K562 (cell line): ENCODE data around the gene GLB1L3. TPM values are rescaled to one million over a fixed set of nuclear protein-coding genes. Genes with fewer than 3 reads are reported as not detected.
A peak's percentile ranks its signal among the peaks of the same experiment; 100 is the strongest.

Experiments
- ATAC-seq: fragments of 200-7000 bp; cut with Tn5 transposase; 3 replicates; pipeline ENCODE4 v1.9.1; 2020; ENCODE audit warnings: moderate library complexity
- BruUV-seq: library from RNA; stranded (reverse); fragments of 400-500 nt; replicated peaks from 2 replicates; lab custom pipeline; 2021; lab: Mats Ljungman, UMichigan
- CTCF ChIA-PET: fragments of 300-600 bp; formaldehyde crosslinking; extraction: SDS; loops from one replicate; lab custom pipeline; 2021; ENCODE audit warnings: low intra/inter-chr PET ratio; lab: Yijun Ruan, JAX
- POLR2A ChIA-PET: fragments of 300-600, 350-650 bp; sonication (Branson Sonifier 250); formaldehyde crosslinking; extraction: SDS; loops from one replicate; lab custom pipeline; 2021; ENCODE audit warnings: antibody characterized with exemption, inconsistent platforms; lab: Yijun Ruan, JAX
- DNase-seq, 4 experiments: peaks; one replicate each; pipeline versions ENCODE4 v3.0.0 to v3.0.0-alpha.2; 2011 to 2018; ENCODE audit warnings: low spot score in 3 of 4, mixed read lengths in 3 of 4; ENCODE audit errors: extremely low read depth in 1 of 4
- FAIRE-seq: peaks from 2 replicates; lab custom pipeline; 2011; peaks lifted over from hg19 to GRCh38; lab: Jason Lieb, UNC
- H2AFZ ChIP-seq: 2 replicates; pipeline ENCODE4 v1.6.0; 2011; ENCODE audit warnings: low read depth, low read length, control low read depth, inconsistent platforms
- H3K27ac ChIP-seq: fragments of 200-600 bp; 3 replicates; pipeline ENCODE4 v1.8.0; 2011; ENCODE audit warnings: low read depth, mild to moderate bottlenecking, control low read depth, inconsistent platforms, low read length, moderate library complexity, mixed read lengths; ENCODE audit errors: extremely low read depth
- H3K27me3 ChIP-seq, 2 experiments: fragments of 300-600 bp in 1 of 2; 2 replicates in 1 of 2; 3 replicates in 1 of 2; pipeline versions ENCODE4 v1.6.0 to v1.8.0; 2011; ENCODE audit warnings: inconsistent platforms in 2 of 2, low read length in 2 of 2, mild to moderate bottlenecking in 1 of 2, mixed read lengths in 1 of 2, moderate library complexity in 1 of 2; ENCODE audit not compliant: control insufficient read depth in 2 of 2, insufficient read depth in 2 of 2
- H3K36me3 ChIP-seq: fragments of 300-600 bp; 3 replicates; pipeline ENCODE4 v1.8.0; 2011; ENCODE audit warnings: mild to moderate bottlenecking, low read length, inconsistent platforms; ENCODE audit not compliant: control insufficient read depth, insufficient read depth
- H3K4me1 ChIP-seq, 2 experiments: fragments of 200-600 bp in 1 of 2; replicated peaks in 1 of 2; 2 replicates in 1 of 2; 3 replicates in 1 of 2; pipeline versions ENCODE4 v1.5.1 to v1.8.0; 2011; ENCODE audit warnings: inconsistent platforms in 2 of 2, low read length in 2 of 2, mild to moderate bottlenecking in 1 of 2, mixed read lengths in 1 of 2, moderate library complexity in 1 of 2; ENCODE audit not compliant: control insufficient read depth in 2 of 2, insufficient read depth in 2 of 2
- H3K4me2 ChIP-seq: 2 replicates; pipeline ENCODE4 v1.6.1; 2011; ENCODE audit warnings: low read length, control low read depth, inconsistent platforms, mixed read lengths; ENCODE audit not compliant: insufficient read depth
- H3K4me3 ChIP-seq: fragments of 200-600 bp; sonication (generic), shearing (Covaris generic); 2 replicates; pipeline ENCODE4 v1.5.1; 2016; ENCODE audit warnings: control low read depth, inconsistent platforms
- H3K79me2 ChIP-seq: fragments of 200-600 bp; 3 replicates; pipeline ENCODE4 v1.8.0; 2011; ENCODE audit warnings: low read length, inconsistent platforms; ENCODE audit not compliant: control insufficient read depth, insufficient read depth
- H3K9ac ChIP-seq, 2 experiments: 2 replicates each; pipeline versions ENCODE4 v1.6.0 to v1.6.1; 2011; ENCODE audit warnings: low read depth in 2 of 2, low read length in 2 of 2, control low read depth in 1 of 2, inconsistent platforms in 1 of 2, mild to moderate bottlenecking in 1 of 2, mixed read lengths in 1 of 2; ENCODE audit not compliant: insufficient read depth in 1 of 2
- H3K9me1 ChIP-seq: one replicate; pipeline ENCODE4 v1.6.0; 2011; ENCODE audit warnings: inconsistent platforms, mild to moderate bottlenecking, low read length, moderate library complexity; ENCODE audit not compliant: control insufficient read depth, insufficient read depth
- H3K9me3 ChIP-seq: replicated peaks from 2 replicates; pipeline ENCODE4 v1.5.1; 2011; ENCODE audit warnings: low read depth, low read length, inconsistent platforms; ENCODE audit not compliant: control insufficient read depth, insufficient read depth
- H4K20me1 ChIP-seq: replicated peaks from 2 replicates; pipeline ENCODE4 v1.6.1; 2011; ENCODE audit warnings: low read length, inconsistent platforms, mixed read lengths; ENCODE audit not compliant: control insufficient read depth, insufficient read depth
- NR2F6 ChIP-seq: fragments of 450-650 bp; formaldehyde crosslinking; IDR thresholded peaks from 2 replicates; pipeline ENCODE4 v1.4.0; 2020; ENCODE audit warnings: mild to moderate bottlenecking
- PKNOX1 ChIP-seq: fragments of 450-650 bp; IDR thresholded peaks from 2 replicates; pipeline ENCODE4 v1.6.1; 2016
- RFX5 ChIP-seq: IDR thresholded peaks from 2 replicates; pipeline ENCODE4 v1.6.1; 2011; ENCODE audit warnings: low read depth, mild to moderate bottlenecking, improper control_type of control experiment, low read length
- SP1 ChIP-seq: sonication (generic); formaldehyde crosslinking; IDR thresholded peaks from 2 replicates; pipeline ENCODE4 v1.8.1; 2022; ENCODE audit warnings: mild to moderate bottlenecking, missing genetic modification reagents
- ZBTB17 ChIP-seq: fragments of 450-650 bp; formaldehyde crosslinking; IDR thresholded peaks from 2 replicates; pipeline ENCODE4 v1.4.0; 2020; ENCODE audit warnings: mild to moderate bottlenecking
- ZEB2 ChIP-seq: fragments of 450-650 bp; IDR thresholded peaks from 2 replicates; pipeline ENCODE4 v1.6.1; 2016
- WGBS: fragments of 100-300 bp; shearing (Covaris generic); methylation state at CpG from one replicate; pipeline ENCODE4 v1.1.6; 2016; ENCODE audit warnings: low coverage, mixed read lengths; ENCODE audit not compliant: insufficient coverage; ENCODE audit errors: missing lambda C conversion rate; 5-methylcytosine and 5-hydroxymethylcytosine counted together
- in situ Hi-C: fragments of 300-500 bp; cut with MboI; formaldehyde crosslinking; loops from 4 replicates; pipeline ENCODE4 v1.15.0; 2018; ENCODE audit warnings: inconsistent platforms, mixed read lengths
- intact Hi-C: fragments of 100-400 bp; cut with micrococcal nuclease; formaldehyde crosslinking; loops from 2 replicates; pipeline ENCODE4 v1.14.2; 2022
- polyA plus RNA-seq, 8 experiments: library from polyadenylated mRNA; depleted of rRNA in 4 of 8; stranded (reverse) in 5 of 8; unstranded in 3 of 8; fragments of >200 nt; fragmentation: Nextera tagmentation in 2 of 8; fragmentation: Illumina TruSeq in 1 of 8; extraction: Ambion mirVana in 2 of 8; extraction: Trizol in 1 of 8; gene quantifications; 2 replicates each; pipeline versions ENCODE4 v1.2.1 to v1.2.3, GENCODE V29; 2011 to 2014; ENCODE audit warnings: inconsistent platforms in 1 of 8, missing spikeins in 1 of 8
- total RNA-seq, 7 experiments: library from RNA; depleted of rRNA in 6 of 7; stranded (reverse); fragments of >200 nt in 6 of 7; fragmentation: Illumina TruSeq in 2 of 7; extraction: Trizol in 2 of 7; gene quantifications; 2 replicates each; pipeline versions ENCODE4 v1.2.1 to v1.2.3, GENCODE V29; 2011 to 2021; ENCODE audit warnings: low replicate concordance in 1 of 7

GLB1L3 gene
- total and polyA plus RNA-seq, 9 of the 15 experiments (the other 6 are each of a cell fraction or from before 2014, with no cell fraction given): 0.18 to 3.3 (median 0.49) TPM

- Histone ChIP-seq H3K4me1 (peaks cover 29 to 53% of the 10 kb centered on the region in 2 experiments), H3K9me1 (peaks cover 5% of the 10 kb centered on the region), H3K9me3 (no peaks in the 10 kb centered on the region), H3K9ac (no peak overlapping the region; a peak in 1 of 4 replicates), H3K27ac (no peak overlapping the region), H3K4me3 (no peak overlapping the region), H4K20me1 (peaks cover 6% of the 10 kb centered on the region; the same call in 1 of the 2 replicates), H3K4me2 (no peak overlapping the region), H3K79me2 (peaks cover 86% of the 10 kb centered on the region), H2AFZ (no peak overlapping the region), H3K36me3 (peaks cover 30% of the 10 kb centered on the region; the same call in 2 of the 3 replicates), H3K27me3 (no peaks in the 10 kb centered on the region)
- intact Hi-C loops (no loop called here), in situ Hi-C loops (no loop called here)
- FAIRE-seq (no peak), DNase-seq (no peak), ATAC-seq (no peak)
- TF ChIP-seq ZEB2: no peak
- TF ChIP-seq NR2F6: no peak
- TF ChIP-seq SP1 (CRISPR knock-in tag): no peak
- TF ChIP-seq ZBTB17: no peak
- CTCF ChIA-PET: no interaction called here
- 31% methylated on average over 6 of the region's 6 CpGs for WGBS
- BruUV-seq: no TSS peak
- POLR2A ChIA-PET: interaction anchor here (0.6 to 1.2 kb wide), 3 partner anchors 15 to 125 kb away, joined by 4 to 5 read pairs (median 4); partner anchors contain the start of gene ACAD8
Observed at GRCh38 chr11:134229126-134229790, 46.9 kb upstream of the GLB1L3 start.

DNA sequence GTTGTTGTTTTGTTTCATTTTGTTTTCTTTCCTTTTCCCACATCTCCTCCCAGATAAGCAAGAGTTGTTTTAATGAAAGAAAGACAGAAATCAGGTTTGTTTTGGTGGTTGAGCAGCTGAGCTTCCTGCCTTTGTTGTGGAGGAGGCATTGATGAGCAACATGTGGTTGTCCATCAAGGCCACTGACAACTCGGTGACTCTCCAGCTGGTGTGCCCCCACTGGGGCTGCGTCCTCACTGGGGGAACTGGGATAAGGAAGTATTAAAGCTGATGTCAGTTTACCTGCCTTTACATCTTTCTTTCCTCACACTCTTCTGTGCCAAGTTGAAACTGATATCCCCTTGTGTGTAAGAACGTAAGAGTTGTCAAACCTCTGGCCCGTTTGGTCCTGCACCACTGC is 45.8 kb upstream of the GLB1L3 start:
- Histone ChIP-seq H3K27ac (no peak overlapping the region), H3K9me1 (peaks cover 5% of the 10 kb centered on the region), H3K27me3 (no peaks in the 10 kb centered on the region), H3K4me1 (peaks cover 26 to 59% of the 10 kb centered on the region in 2 experiments), H3K9me3 (no peaks in the 10 kb centered on the region), H3K4me3 (no peak overlapping the region), H4K20me1 (peaks cover 7% of the 10 kb centered on the region; the same call in 1 of the 2 replicates), H2AFZ (no peak overlapping the region), H3K36me3 (peaks cover 37% of the 10 kb centered on the region), H3K79me2 (peaks cover 88% of the 10 kb centered on the region), H3K9ac (no peak overlapping the region), H3K4me2 (no peak overlapping the region)
- ChIA-PET POLR2A (no interaction called here), CTCF (no interaction called here)
- in situ Hi-C loops: no loop called here
- WGBS: 56% methylated on average over 4 of the region's 4 CpGs
- intact Hi-C loops: no loop called here
- BruUV-seq: no TSS peak
- DNase-seq (no peak), ATAC-seq (no peak), FAIRE-seq (no peak)
- TF ChIP-seq PKNOX1 (0 out of 2 replicates have a peak, but pooled peaks have one; percentile 8), RFX5 (no peak)
